22Rv1 (cell line): Measurements from ENCODE around the gene COX4I1.

ENCODE experiments used
- ZFX ChIP-seq: fragments of 450-650 bp; IDR thresholded peaks from 2 replicates; pipeline ENCODE4 v1.6.1; 2017; ENCODE audit warnings: antibody characterized with exemption, borderline replicate concordance
- TF ChIP-seq, protein P1 (sequence below): fragments of 450-650 bp; IDR thresholded peaks from 2 replicates; pipeline ENCODE4 v1.5.1; 2017; ENCODE audit warnings: mild to moderate bottlenecking

- TF ChIP-seq, protein P1, sequence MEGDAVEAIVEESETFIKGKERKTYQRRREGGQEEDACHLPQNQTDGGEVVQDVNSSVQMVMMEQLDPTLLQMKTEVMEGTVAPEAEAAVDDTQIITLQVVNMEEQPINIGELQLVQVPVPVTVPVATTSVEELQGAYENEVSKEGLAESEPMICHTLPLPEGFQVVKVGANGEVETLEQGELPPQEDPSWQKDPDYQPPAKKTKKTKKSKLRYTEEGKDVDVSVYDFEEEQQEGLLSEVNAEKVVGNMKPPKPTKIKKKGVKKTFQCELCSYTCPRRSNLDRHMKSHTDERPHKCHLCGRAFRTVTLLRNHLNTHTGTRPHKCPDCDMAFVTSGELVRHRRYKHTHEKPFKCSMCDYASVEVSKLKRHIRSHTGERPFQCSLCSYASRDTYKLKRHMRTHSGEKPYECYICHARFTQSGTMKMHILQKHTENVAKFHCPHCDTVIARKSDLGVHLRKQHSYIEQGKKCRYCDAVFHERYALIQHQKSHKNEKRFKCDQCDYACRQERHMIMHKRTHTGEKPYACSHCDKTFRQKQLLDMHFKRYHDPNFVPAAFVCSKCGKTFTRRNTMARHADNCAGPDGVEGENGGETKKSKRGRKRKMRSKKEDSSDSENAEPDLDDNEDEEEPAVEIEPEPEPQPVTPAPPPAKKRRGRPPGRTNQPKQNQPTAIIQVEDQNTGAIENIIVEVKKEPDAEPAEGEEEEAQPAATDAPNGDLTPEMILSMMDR, result no peak
- TF ChIP-seq ZFX, result no peak
Observed at GRCh38 chr16:85809645-85810044, 10.2 kb downstream of the COX4I1 start.
